ENCODE measurements around the gene SYT1. TPM values are rescaled to one million over a fixed set of nuclear protein-coding genes. Genes with fewer than 3 reads are reported as not detected.

The SYT1 gene
- total RNA-seq, 1 experiment from 2014 or later: 1.3 TPM

DNA sequence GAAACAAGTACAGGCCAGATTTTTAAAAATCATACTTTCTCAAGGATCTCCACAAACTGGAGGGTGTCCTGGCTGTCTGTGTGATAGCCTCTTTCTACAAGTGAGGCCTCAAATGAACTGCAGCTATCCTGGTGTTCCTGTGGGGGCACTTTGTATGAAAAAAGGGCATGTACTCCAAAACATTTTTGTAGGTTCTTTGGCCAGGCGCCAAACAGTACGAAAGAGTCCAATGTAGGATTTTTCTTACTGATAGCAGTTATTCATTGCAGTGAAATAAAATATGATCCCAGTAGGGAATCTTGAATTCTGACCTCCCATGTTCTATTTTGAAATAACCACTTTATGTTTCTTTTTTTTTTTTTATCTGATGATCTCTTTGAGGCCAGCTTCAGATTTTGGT, 444.5 kb downstream of the SYT1 start:
- intact Hi-C loops (cut with micrococcal nuclease; ENCODE audit: unreplicated experiment): no loop called here
- TF ChIP-seq, protein P1, sequence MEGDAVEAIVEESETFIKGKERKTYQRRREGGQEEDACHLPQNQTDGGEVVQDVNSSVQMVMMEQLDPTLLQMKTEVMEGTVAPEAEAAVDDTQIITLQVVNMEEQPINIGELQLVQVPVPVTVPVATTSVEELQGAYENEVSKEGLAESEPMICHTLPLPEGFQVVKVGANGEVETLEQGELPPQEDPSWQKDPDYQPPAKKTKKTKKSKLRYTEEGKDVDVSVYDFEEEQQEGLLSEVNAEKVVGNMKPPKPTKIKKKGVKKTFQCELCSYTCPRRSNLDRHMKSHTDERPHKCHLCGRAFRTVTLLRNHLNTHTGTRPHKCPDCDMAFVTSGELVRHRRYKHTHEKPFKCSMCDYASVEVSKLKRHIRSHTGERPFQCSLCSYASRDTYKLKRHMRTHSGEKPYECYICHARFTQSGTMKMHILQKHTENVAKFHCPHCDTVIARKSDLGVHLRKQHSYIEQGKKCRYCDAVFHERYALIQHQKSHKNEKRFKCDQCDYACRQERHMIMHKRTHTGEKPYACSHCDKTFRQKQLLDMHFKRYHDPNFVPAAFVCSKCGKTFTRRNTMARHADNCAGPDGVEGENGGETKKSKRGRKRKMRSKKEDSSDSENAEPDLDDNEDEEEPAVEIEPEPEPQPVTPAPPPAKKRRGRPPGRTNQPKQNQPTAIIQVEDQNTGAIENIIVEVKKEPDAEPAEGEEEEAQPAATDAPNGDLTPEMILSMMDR (IDR thresholded peaks at IDR 0.05; ENCODE audit: unreplicated experiment): no peak
- CTCF ChIA-PET: no interaction called here
- DNase-seq: no peak
- no peak overlapping the region for H3K27ac Mint-ChIP-seq (ENCODE audit: unreplicated experiment)
- no peaks in the 10 kb centered on the region for H3K27me3 Mint-ChIP-seq (ENCODE audit: unreplicated experiment)
- H3K4me1 Mint-ChIP-seq (ENCODE audit: low read depth, unreplicated experiment): no peaks in the 10 kb centered on the region
- no peaks in the 10 kb centered on the region for H3K36me3 Mint-ChIP-seq (ENCODE audit: insufficient read depth, unreplicated experiment)
- BruUV-seq (replicated peaks): no TSS peak
- H3K9me3 Mint-ChIP-seq (ENCODE audit: low read depth, unreplicated experiment): no peaks in the 10 kb centered on the region
- no peak overlapping the region for H3K4me3 Mint-ChIP-seq (ENCODE audit: low read depth, unreplicated experiment)

DNA sequence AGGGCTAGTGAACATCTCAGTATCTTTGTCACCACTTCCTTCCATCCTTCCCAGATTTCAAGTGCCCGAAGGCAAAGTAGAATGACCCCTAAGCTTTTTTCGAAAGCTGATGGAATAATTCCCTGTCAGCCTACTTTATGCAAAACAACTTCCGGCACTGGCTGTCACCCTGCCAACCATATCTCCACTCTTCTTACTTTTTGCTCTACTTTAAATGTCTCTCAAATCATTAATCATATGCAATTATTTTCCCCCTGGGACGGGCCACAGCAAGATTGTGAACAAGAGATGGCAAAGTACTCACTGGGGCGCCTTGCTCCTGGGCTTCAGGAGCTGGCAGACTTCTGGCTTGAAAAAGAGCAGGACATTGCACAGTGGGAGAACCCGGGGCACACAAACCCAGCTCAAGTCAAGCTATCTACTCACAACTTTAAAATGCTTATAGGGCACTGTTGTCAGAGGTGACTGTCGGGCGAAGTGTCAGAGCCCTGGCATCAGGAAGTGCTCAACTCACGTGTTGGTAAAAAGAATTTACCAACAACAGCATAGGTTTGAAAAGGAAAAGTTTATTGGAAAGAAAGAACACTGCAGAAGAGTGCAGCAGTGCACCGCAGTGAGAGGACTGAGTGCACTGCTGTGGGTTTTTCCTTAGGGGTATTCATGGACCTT, 452.7 kb downstream of the SYT1 start:
- intact Hi-C loops (cut with micrococcal nuclease; ENCODE audit: unreplicated experiment): no loop called here
- no peak overlapping the region for H3K27ac Mint-ChIP-seq (ENCODE audit: unreplicated experiment)
- peak; percentile 4 for DNase-seq
- H3K27me3 Mint-ChIP-seq (ENCODE audit: unreplicated experiment): no peaks in the 10 kb centered on the region
- H3K4me3 Mint-ChIP-seq (ENCODE audit: low read depth, unreplicated experiment): peak overlapping the region; percentile 43
- CTCF ChIA-PET: interaction anchor here (1.0 to 1.3 kb wide), 2 partner anchors 9 to 28 kb away, joined by 3 read pairs; no protein-coding TSS in a partner anchor
- no TSS peak for BruUV-seq (replicated peaks)
- no peaks in the 10 kb centered on the region for H3K36me3 Mint-ChIP-seq (ENCODE audit: insufficient read depth, unreplicated experiment)
- H3K9me3 Mint-ChIP-seq (ENCODE audit: low read depth, unreplicated experiment): no peaks in the 10 kb centered on the region
- TF ChIP-seq, protein P1 (IDR thresholded peaks at IDR 0.05; ENCODE audit: unreplicated experiment): no peak
- H3K4me1 Mint-ChIP-seq (ENCODE audit: low read depth, unreplicated experiment): peaks cover 11% of the 10 kb centered on the region

DNA sequence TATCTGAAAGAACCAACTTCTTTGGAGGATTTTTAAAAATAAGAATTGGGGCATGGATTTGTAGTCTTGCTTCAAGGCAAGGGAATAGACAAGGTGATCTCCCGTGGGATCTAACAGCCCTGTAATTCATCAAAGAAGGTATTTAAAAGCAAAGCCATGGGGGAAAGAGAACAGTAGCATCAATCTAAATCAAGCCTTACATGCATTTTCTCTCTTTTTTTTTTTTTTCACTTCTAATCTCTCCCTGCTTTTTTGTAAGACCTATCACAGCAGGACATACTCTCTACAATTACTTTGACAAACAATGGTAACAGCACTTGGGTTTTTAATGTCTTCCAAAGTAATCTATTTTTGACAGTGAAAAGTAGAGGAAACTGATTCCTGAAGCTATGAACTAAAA, 458.3 kb downstream of the SYT1 start:
- no peak for DNase-seq
- no TSS peak for BruUV-seq (replicated peaks)

DNA sequence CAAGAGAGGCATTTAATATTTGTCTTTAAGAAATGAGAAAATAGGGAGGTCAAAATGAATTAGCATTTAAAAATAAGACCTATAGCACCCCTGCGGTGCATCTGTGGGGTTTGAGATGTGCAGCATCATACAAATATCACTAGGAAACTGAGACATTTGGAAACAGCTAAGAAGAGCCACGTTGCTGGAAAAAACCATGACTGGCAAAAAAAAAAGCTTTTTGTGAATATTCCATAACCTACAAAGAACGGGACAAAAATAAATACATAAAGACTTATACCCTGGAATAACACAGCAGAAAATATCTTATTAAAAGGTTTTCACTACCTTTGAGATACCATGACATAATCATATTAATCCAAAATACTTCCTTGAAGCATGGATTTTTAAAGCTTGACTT, 460.0 kb downstream of the SYT1 start:
- BruUV-seq (replicated peaks): no TSS peak
- Mint-ChIP-seq H3K4me1 (ENCODE audit: low read depth, unreplicated experiment) (no peaks in the 10 kb centered on the region), H3K4me3 (ENCODE audit: low read depth, unreplicated experiment) (no peak overlapping the region), H3K9me3 (ENCODE audit: low read depth, unreplicated experiment) (no peaks in the 10 kb centered on the region), H3K36me3 (ENCODE audit: insufficient read depth, unreplicated experiment) (no peaks in the 10 kb centered on the region), H3K27me3 (ENCODE audit: unreplicated experiment) (no peaks in the 10 kb centered on the region), H3K27ac (ENCODE audit: unreplicated experiment) (no peak overlapping the region)
- intact Hi-C loops (cut with micrococcal nuclease; ENCODE audit: unreplicated experiment): no loop called here
- CTCF ChIA-PET: no interaction called here
- no peak for DNase-seq
- TF ChIP-seq, protein P1 (IDR thresholded peaks at IDR 0.05; ENCODE audit: unreplicated experiment): no peak

More for the DNA sequence above, 458.3 kb downstream of the SYT1 start:
- CTCF ChIA-PET: no interaction called here
- no peak overlapping the region for H3K4me3 Mint-ChIP-seq (ENCODE audit: low read depth, unreplicated experiment)
- H3K36me3 Mint-ChIP-seq (ENCODE audit: insufficient read depth, unreplicated experiment): no peaks in the 10 kb centered on the region
- no peaks in the 10 kb centered on the region for H3K27me3 Mint-ChIP-seq (ENCODE audit: unreplicated experiment)
- H3K27ac Mint-ChIP-seq (ENCODE audit: unreplicated experiment): no peak overlapping the region
- H3K9me3 Mint-ChIP-seq (ENCODE audit: low read depth, unreplicated experiment): no peaks in the 10 kb centered on the region
- intact Hi-C loops (cut with micrococcal nuclease; ENCODE audit: unreplicated experiment): no loop called here
- TF ChIP-seq, protein P1 (IDR thresholded peaks at IDR 0.05; ENCODE audit: unreplicated experiment): no peak
- H3K4me1 Mint-ChIP-seq (ENCODE audit: low read depth, unreplicated experiment): peaks cover under 1% of the 10 kb centered on the region

All from Calu3 (cell line).